22Rv1 (cell line): ENCODE measurements around the gene UHRF1.

Source experiments
- ZFX ChIP-seq: fragments of 450-650 bp; IDR thresholded peaks from 2 replicates; pipeline ENCODE4 v1.6.1; 2017; ENCODE audit warnings: antibody characterized with exemption, borderline replicate concordance
- TF ChIP-seq, protein P1 (sequence below): fragments of 450-650 bp; IDR thresholded peaks from 2 replicates; pipeline ENCODE4 v1.5.1; 2017; ENCODE audit warnings: mild to moderate bottlenecking

- TF ChIP-seq, protein P1, sequence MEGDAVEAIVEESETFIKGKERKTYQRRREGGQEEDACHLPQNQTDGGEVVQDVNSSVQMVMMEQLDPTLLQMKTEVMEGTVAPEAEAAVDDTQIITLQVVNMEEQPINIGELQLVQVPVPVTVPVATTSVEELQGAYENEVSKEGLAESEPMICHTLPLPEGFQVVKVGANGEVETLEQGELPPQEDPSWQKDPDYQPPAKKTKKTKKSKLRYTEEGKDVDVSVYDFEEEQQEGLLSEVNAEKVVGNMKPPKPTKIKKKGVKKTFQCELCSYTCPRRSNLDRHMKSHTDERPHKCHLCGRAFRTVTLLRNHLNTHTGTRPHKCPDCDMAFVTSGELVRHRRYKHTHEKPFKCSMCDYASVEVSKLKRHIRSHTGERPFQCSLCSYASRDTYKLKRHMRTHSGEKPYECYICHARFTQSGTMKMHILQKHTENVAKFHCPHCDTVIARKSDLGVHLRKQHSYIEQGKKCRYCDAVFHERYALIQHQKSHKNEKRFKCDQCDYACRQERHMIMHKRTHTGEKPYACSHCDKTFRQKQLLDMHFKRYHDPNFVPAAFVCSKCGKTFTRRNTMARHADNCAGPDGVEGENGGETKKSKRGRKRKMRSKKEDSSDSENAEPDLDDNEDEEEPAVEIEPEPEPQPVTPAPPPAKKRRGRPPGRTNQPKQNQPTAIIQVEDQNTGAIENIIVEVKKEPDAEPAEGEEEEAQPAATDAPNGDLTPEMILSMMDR, result no peak
- TF ChIP-seq ZFX, result no peak
Measured at GRCh38 chr19:4990306-4990705, 81.0 kb downstream of the UHRF1 start.
